H9 (cell line): ENCODE data around the gene CCDC9B. TPM values are rescaled to one million over a fixed set of nuclear protein-coding genes. Genes with fewer than 3 reads are reported as not detected.

Experiments
- DNase-seq: peaks from one replicate; pipeline ENCODE4 v3.0.0-alpha.2; 2017
- H2AFZ ChIP-seq: one replicate; pipeline ENCODE4 v1.6.1; 2013; ENCODE audit warnings: mild to moderate bottlenecking, low read length, control low read depth, moderate library complexity
- H2AK5ac ChIP-seq: 2 replicates; pipeline ENCODE4 v1.6.1; 2013; ENCODE audit warnings: low read length, control low read depth, mixed read lengths; ENCODE audit not compliant: insufficient read length
- H2BK120ac ChIP-seq: one replicate; pipeline ENCODE4 v1.6.1; 2013; ENCODE audit warnings: low read depth, mild to moderate bottlenecking, low read length, control low read depth, inconsistent platforms; ENCODE audit not compliant: poor library complexity, severe bottlenecking
- H2BK12ac ChIP-seq: 2 replicates; pipeline ENCODE4 v1.6.1; 2013; ENCODE audit warnings: low read length, control low read depth, mixed read lengths, low read depth; ENCODE audit not compliant: insufficient read length
- H2BK15ac ChIP-seq: 2 replicates; pipeline ENCODE4 v1.6.1; 2013; ENCODE audit warnings: low read depth, low read length, control low read depth
- H2BK20ac ChIP-seq: one replicate; pipeline ENCODE4 v1.6.1; 2013; ENCODE audit warnings: low read depth, mild to moderate bottlenecking, low read length, control low read depth, inconsistent platforms; ENCODE audit not compliant: poor library complexity, severe bottlenecking
- H2BK5ac ChIP-seq: 2 replicates; pipeline ENCODE4 v1.6.1; 2013; ENCODE audit warnings: low read length, control low read depth, mixed read lengths; ENCODE audit not compliant: insufficient read length
- H3K14ac ChIP-seq: 2 replicates; pipeline ENCODE4 v1.6.1; 2013; ENCODE audit warnings: low read length, control low read depth; ENCODE audit not compliant: insufficient read depth
- H3K18ac ChIP-seq: 2 replicates; pipeline ENCODE4 v1.6.1; 2013; ENCODE audit warnings: low read depth, mild to moderate bottlenecking, mixed read lengths, low read length, control low read depth; ENCODE audit not compliant: insufficient read length
- H3K23ac ChIP-seq: 2 replicates; pipeline ENCODE4 v1.6.1; 2013; ENCODE audit warnings: low read length, control low read depth, mixed read lengths, low read depth; ENCODE audit not compliant: insufficient read length
- H3K23me2 ChIP-seq: 2 replicates; pipeline ENCODE4 v1.6.1; 2013; ENCODE audit warnings: low read depth, mild to moderate bottlenecking, mixed read lengths, low read length, control low read depth; ENCODE audit not compliant: insufficient read length, poor library complexity, severe bottlenecking
- H3K27ac ChIP-seq: 2 replicates; pipeline ENCODE4 v1.5.1; 2013; ENCODE audit warnings: low read length, control low read depth, mixed read lengths, low read depth; ENCODE audit not compliant: insufficient read length
- H3K27me3 ChIP-seq: 2 replicates; pipeline ENCODE4 v1.6.1; 2013; ENCODE audit warnings: low read length, control low read depth, inconsistent platforms; ENCODE audit not compliant: insufficient read depth
- H3K4ac ChIP-seq: 2 replicates; pipeline ENCODE4 v1.6.1; 2013; ENCODE audit warnings: low read depth, mild to moderate bottlenecking, control low read depth, inconsistent platforms, low read length, moderate library complexity
- H3K4me1 ChIP-seq: 2 replicates; pipeline ENCODE4 v1.6.1; 2013; ENCODE audit warnings: low read length, control low read depth, inconsistent platforms; ENCODE audit not compliant: insufficient read depth
- H3K4me2 ChIP-seq: 2 replicates; pipeline ENCODE4 v1.6.1; 2013; ENCODE audit warnings: low read length, control low read depth, mixed read lengths; ENCODE audit not compliant: insufficient read length, insufficient read depth
- H3K56ac ChIP-seq: 2 replicates; pipeline ENCODE4 v1.6.1; 2013; ENCODE audit warnings: low read depth, mild to moderate bottlenecking, mixed read lengths, low read length, control low read depth; ENCODE audit not compliant: insufficient read length
- H3K79me1 ChIP-seq: 2 replicates; pipeline ENCODE4 v1.6.1; 2013; ENCODE audit warnings: low read depth, mild to moderate bottlenecking, moderate library complexity, low read length, control low read depth, inconsistent platforms; ENCODE audit not compliant: insufficient read depth, poor library complexity, severe bottlenecking
- H3K79me2 ChIP-seq: 2 replicates; pipeline ENCODE4 v1.6.1; 2013; ENCODE audit warnings: low read length, control low read depth, inconsistent platforms; ENCODE audit not compliant: insufficient read depth
- H3K9ac ChIP-seq: 2 replicates; pipeline ENCODE4 v1.6.1; 2013; ENCODE audit warnings: low read length, control low read depth, mixed read lengths; ENCODE audit not compliant: insufficient read length; ENCODE audit errors: extremely low read depth
- H3K9me3 ChIP-seq: one replicate; pipeline ENCODE4 v1.6.1; 2013; ENCODE audit warnings: low read depth, low read length, inconsistent platforms; ENCODE audit not compliant: control insufficient read depth
- H3T11ph ChIP-seq: one replicate; pipeline ENCODE4 v1.6.1; 2013; ENCODE audit warnings: mild to moderate bottlenecking, low read length, control low read depth, inconsistent platforms
- H4K20me1 ChIP-seq: one replicate; pipeline ENCODE4 v1.6.1; 2013; ENCODE audit not compliant: control insufficient read depth, insufficient read length, insufficient read depth
- H4K5ac ChIP-seq: 2 replicates; pipeline ENCODE4 v1.6.1; 2013; ENCODE audit warnings: low read depth, mild to moderate bottlenecking, mixed read lengths, low read length, control low read depth; ENCODE audit not compliant: insufficient read length
- H4K8ac ChIP-seq: replicated peaks from 2 replicates; pipeline ENCODE4 v1.6.1; 2013; ENCODE audit warnings: low read length, control low read depth, mixed read lengths, low read depth; ENCODE audit not compliant: insufficient read length
- H4K91ac ChIP-seq: 2 replicates; pipeline ENCODE4 v1.6.1; 2013; ENCODE audit warnings: low read depth, mild to moderate bottlenecking, moderate library complexity, mixed read lengths, low read length, control low read depth; ENCODE audit not compliant: insufficient read length
- H3K27ac Mint-ChIP-seq, 3 experiments: 2 replicates in 2 of 3; 3 replicates in 1 of 3; pipeline ENCODE4 v1.8.0; 2020 to 2021; ENCODE audit warnings: mixed read lengths in 3 of 3, mild to moderate bottlenecking in 1 of 3, moderate library complexity in 1 of 3
- H3K27me3 Mint-ChIP-seq: 2 replicates; pipeline ENCODE4 v1.8.0; 2021; ENCODE audit warnings: low read depth, mild to moderate bottlenecking, moderate library complexity, mixed read lengths
- H3K36me3 Mint-ChIP-seq, 3 experiments: 2 replicates in 2 of 3; 3 replicates in 1 of 3; pipeline ENCODE4 v1.8.0; 2020 to 2021; ENCODE audit warnings: low read depth in 3 of 3, mixed read lengths in 3 of 3; ENCODE audit not compliant: insufficient read depth in 1 of 3
- H3K4me1 Mint-ChIP-seq, 2 experiments: 2 replicates each; pipeline ENCODE4 v1.8.0; 2020; ENCODE audit warnings: mixed read lengths in 2 of 2
- H3K4me3 Mint-ChIP-seq, 2 experiments: 2 replicates in 1 of 2; 3 replicates in 1 of 2; pipeline ENCODE4 v1.8.0; 2020 to 2021; ENCODE audit warnings: mild to moderate bottlenecking in 2 of 2, mixed read lengths in 2 of 2, moderate library complexity in 1 of 2
- H3K9me3 Mint-ChIP-seq, 2 experiments: 2 replicates in 1 of 2; 3 replicates in 1 of 2; pipeline ENCODE4 v1.8.0; 2020; ENCODE audit warnings: mild to moderate bottlenecking in 2 of 2, mixed read lengths in 2 of 2, moderate library complexity in 1 of 2
- CTCF ChIP-seq: fragments of 200-600 bp; sonication (generic); conservative IDR thresholded peaks from 3 replicates; pipeline ENCODE4 v1.8.0; 2021; ENCODE audit warnings: antibody characterized with exemption, mild to moderate bottlenecking
- WGBS: extraction: QIAGEN DNeasy Blood & Tissue Kit; methylation state at CpG from one replicate; pipeline ENCODE4 v1.1.7; 2013; ENCODE audit warnings: missing lambda C conversion rate, low lambda C conversion rate, mixed read lengths; ENCODE audit not compliant: insufficient read length; ENCODE audit errors: extremely low coverage; 5-methylcytosine and 5-hydroxymethylcytosine counted together
- total RNA-seq: library from RNA; stranded (reverse); gene quantifications from 2 replicates; pipeline ENCODE4 v1.2.1, GENCODE V29; 2021

CCDC9B gene
- total RNA-seq, 1 experiment from 2014 or later, result 0.48 TPM

- no peak overlapping the region for H2BK120ac ChIP-seq
- no peak overlapping the region for H2BK15ac ChIP-seq
- H3K9me3 ChIP-seq, result no peaks in the 10 kb centered on the region
- H4K20me1 ChIP-seq, result no peaks in the 10 kb centered on the region
- H3K4me2 ChIP-seq, result no peak overlapping the region
- peaks cover 8% of the 10 kb centered on the region for H3K27me3 Mint-ChIP-seq
- no peak overlapping the region for H2AK5ac ChIP-seq
- TF ChIP-seq CTCF, result no peak
- H4K5ac ChIP-seq, result no peak overlapping the region
- H3K27me3 ChIP-seq, result no peaks in the 10 kb centered on the region
- no peak overlapping the region for H3K27ac ChIP-seq
- peaks cover 21% of the 10 kb centered on the region; the same call in 1 of the 2 replicates for H3K4me1 ChIP-seq
- no peak overlapping the region for H2AFZ ChIP-seq
- H3K4ac ChIP-seq, result no peak overlapping the region
- no peak overlapping the region for H2BK12ac ChIP-seq
- H2BK20ac ChIP-seq, result no peak overlapping the region
- no peak overlapping the region for H3T11ph ChIP-seq
- H2BK5ac ChIP-seq, result no peak overlapping the region
- no peak overlapping the region for H3K4me3 Mint-ChIP-seq
- no peak overlapping the region for H3K18ac ChIP-seq
- no peak overlapping the region for H3K9ac ChIP-seq
- no CpG with 5 or more reads among the region's 5 CpGs for WGBS
- H3K79me2 ChIP-seq, result no peaks in the 10 kb centered on the region
- DNase-seq, result no peak
- peaks cover 4 to 23% (median 13%) of the 10 kb centered on the region in 3 experiments; a peak in 6 of 7 replicates for H3K36me3 Mint-ChIP-seq
- no peak overlapping the region for H4K8ac ChIP-seq
- H3K23me2 ChIP-seq, result no peaks in the 10 kb centered on the region
- no peak overlapping the region for H3K14ac ChIP-seq
- no peak overlapping the region for H3K56ac ChIP-seq
- H4K91ac ChIP-seq, result no peak overlapping the region
- no peak overlapping the region for H3K27ac Mint-ChIP-seq
- H3K79me1 ChIP-seq, result no peaks in the 10 kb centered on the region
- H3K23ac ChIP-seq, result no peak overlapping the region
- H3K9me3 Mint-ChIP-seq, result peaks cover 0 to 4% of the 10 kb centered on the region in 2 experiments; a peak in 1 of 5 replicates
- H3K4me1 Mint-ChIP-seq, result peaks cover 54 to 60% of the 10 kb centered on the region in 2 experiments
Observed at GRCh38 chr15:40330368-40330836, 10.3 kb downstream of the CCDC9B start.
